ENCODE results near the gene CLEC6A. TPM values are rescaled to one million over a fixed set of nuclear protein-coding genes. Genes with fewer than 3 reads are reported as not detected.

Gene CLEC6A
- total RNA-seq, 2 donors from 2014 or later = not detected

DNA sequence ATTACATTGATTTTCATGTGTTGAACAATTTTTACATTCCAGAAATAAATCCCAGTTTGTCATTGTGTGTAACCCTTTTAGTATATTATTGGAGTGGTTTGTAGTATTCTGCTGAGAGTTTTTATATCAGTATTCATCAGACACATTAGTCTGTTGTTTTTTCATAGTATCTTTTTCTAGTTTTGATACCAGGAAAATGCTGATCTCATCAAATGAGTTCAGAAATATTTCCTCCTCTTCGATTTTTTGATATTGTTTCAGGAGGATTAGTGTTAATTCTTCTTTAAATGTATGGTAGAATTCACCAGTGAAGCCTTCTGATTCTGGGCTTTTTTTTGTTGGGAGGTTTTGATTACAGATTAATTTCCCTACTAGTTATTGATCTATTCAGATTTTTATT lies 15.3 kb downstream of the CLEC6A start:
- no peak for DNase-seq (ENCODE audit: low spot score)
- intact Hi-C loops (cut with DNase I) = no loop called here
- 92% methylated on average over 1 of the region's 1 CpG for WGBS
- no peaks in the 10 kb centered on the region for H3K27me3 ChIP-seq (replicated peaks; ENCODE audit: insufficient read depth)
- H3K4me3 ChIP-seq = no peak overlapping the region
- no peak overlapping the region for H3K27ac ChIP-seq
- H3K36me3 ChIP-seq = no peaks in the 10 kb centered on the region
- no peaks in the 10 kb centered on the region for H3K4me1 ChIP-seq (replicated peaks)
- TF ChIP-seq POLR2AphosphoS5 (IDR thresholded peaks at IDR 0.05) = no peak
- TF ChIP-seq, protein P1, sequence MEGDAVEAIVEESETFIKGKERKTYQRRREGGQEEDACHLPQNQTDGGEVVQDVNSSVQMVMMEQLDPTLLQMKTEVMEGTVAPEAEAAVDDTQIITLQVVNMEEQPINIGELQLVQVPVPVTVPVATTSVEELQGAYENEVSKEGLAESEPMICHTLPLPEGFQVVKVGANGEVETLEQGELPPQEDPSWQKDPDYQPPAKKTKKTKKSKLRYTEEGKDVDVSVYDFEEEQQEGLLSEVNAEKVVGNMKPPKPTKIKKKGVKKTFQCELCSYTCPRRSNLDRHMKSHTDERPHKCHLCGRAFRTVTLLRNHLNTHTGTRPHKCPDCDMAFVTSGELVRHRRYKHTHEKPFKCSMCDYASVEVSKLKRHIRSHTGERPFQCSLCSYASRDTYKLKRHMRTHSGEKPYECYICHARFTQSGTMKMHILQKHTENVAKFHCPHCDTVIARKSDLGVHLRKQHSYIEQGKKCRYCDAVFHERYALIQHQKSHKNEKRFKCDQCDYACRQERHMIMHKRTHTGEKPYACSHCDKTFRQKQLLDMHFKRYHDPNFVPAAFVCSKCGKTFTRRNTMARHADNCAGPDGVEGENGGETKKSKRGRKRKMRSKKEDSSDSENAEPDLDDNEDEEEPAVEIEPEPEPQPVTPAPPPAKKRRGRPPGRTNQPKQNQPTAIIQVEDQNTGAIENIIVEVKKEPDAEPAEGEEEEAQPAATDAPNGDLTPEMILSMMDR (IDR thresholded peaks at IDR 0.05) = no peak
- TF ChIP-seq POLR2A (IDR thresholded peaks at IDR 0.05) = no peak
- H3K9me3 ChIP-seq = no peaks in the 10 kb centered on the region

DNA sequence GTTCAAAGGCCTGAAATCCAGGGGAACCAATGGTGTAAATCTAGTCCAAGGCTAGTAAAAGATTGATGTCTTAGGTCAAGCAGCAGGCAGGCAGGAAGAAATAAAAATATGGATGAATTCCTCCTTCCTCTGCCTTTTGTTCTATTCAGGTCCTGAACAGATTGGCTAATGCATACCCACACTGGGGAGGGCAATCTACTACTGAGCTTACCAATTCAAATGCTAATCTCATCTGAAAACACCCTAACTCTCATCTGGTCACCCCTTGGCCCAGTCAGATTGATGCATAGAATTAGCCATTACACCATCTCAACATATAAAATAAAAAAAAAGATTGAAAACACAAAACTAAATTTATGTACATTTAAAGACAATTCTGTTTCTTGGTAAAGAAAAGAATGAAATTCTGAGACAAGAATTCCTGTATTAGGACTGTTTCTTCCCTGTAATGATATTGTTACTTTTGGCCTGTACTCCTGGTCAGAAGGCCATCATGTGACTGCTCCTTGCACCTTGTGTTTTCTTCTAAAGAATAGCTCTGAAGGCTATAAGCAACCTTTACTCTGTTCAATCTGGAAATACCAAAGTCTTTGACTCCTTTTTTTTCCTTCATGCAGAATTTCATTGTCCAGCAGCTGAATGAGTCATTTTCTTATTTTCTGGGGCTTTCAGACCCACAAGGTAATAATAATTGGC lies 19.9 kb downstream of the CLEC6A start:
- DNase-seq (ENCODE audit: low spot score) = no peak
- TF ChIP-seq POLR2A (IDR thresholded peaks at IDR 0.05) = no peak
- TF ChIP-seq POLR2AphosphoS5 (IDR thresholded peaks at IDR 0.05) = no peak
- TF ChIP-seq, protein P1 (IDR thresholded peaks at IDR 0.05) = no peak
- H3K4me1 ChIP-seq (replicated peaks) = no peaks in the 10 kb centered on the region
- no peaks in the 10 kb centered on the region for H3K27me3 ChIP-seq (replicated peaks; ENCODE audit: insufficient read depth)
- H3K4me3 ChIP-seq = no peak overlapping the region
- no peak overlapping the region for H3K27ac ChIP-seq
- no peaks in the 10 kb centered on the region for H3K9me3 ChIP-seq
- H3K36me3 ChIP-seq = no peaks in the 10 kb centered on the region
- intact Hi-C loops (cut with DNase I) = no loop called here

GRCh38 chr12:8482571-8483061 lies 26.9 kb downstream of the CLEC6A start:
- 65% methylated on average over 2 of the region's 2 CpGs for WGBS
- no peak for TF ChIP-seq POLR2AphosphoS5 (IDR thresholded peaks at IDR 0.05)
- TF ChIP-seq, protein P1 (IDR thresholded peaks at IDR 0.05) = no peak
- TF ChIP-seq POLR2A (IDR thresholded peaks at IDR 0.05) = no peak
- intact Hi-C loops (cut with DNase I) = no loop called here
- Histone ChIP-seq H3K9me3 (no peaks in the 10 kb centered on the region), H3K4me1 (replicated peaks) (no peaks in the 10 kb centered on the region), H3K27ac (peak overlapping the region in 1 of 2 donors; percentile 29), H3K27me3 (replicated peaks; ENCODE audit: insufficient read depth) (no peaks in the 10 kb centered on the region), H3K36me3 (no peaks in the 10 kb centered on the region), H3K4me3 (no peak overlapping the region)
- no peak for DNase-seq (ENCODE audit: low spot score)

GRCh38 chr12:8483079-8483478 lies 27.3 kb downstream of the CLEC6A start:
- Histone ChIP-seq H3K36me3 (no peaks in the 10 kb centered on the region), H3K4me1 (replicated peaks) (no peaks in the 10 kb centered on the region), H3K4me3 (no peak overlapping the region), H3K27ac (no peak overlapping the region), H3K27me3 (replicated peaks; ENCODE audit: insufficient read depth) (no peaks in the 10 kb centered on the region), H3K9me3 (no peaks in the 10 kb centered on the region)
- DNase-seq (ENCODE audit: low spot score) = no peak
- intact Hi-C loops (cut with DNase I) = no loop called here
- TF ChIP-seq POLR2AphosphoS5 (IDR thresholded peaks at IDR 0.05) (no peak), POLR2A (IDR thresholded peaks at IDR 0.05) (no peak)
- TF ChIP-seq, protein P1 (IDR thresholded peaks at IDR 0.05) = no peak

Data from prostate gland (tissue), 2 donors.